ENCODE data around the gene PIGBOS1.
"Not testable (repeated sequence)": the region's sequence is repeated elsewhere in the genome, so short reads cannot be mapped to it uniquely, and the experiment has no call there.

The PIGBOS1 gene

GRCh38 chr15:55319537-55320237 is 764 bp upstream of the PIGBOS1 start:
- peaks cover 75 to 81% of the 10 kb centered on the region in 2 experiments for H3K4me1 ChIP-seq (ENCODE audit: control insufficient read depth in 1 of 2, insufficient read depth in 1 of 2, low read depth in 1 of 2, low read length in 1 of 2)
- no peak for TF ChIP-seq CTCF (IDR thresholded peaks at IDR 0.05)
- H3K27ac ChIP-seq: peak overlapping the region; percentile 96
- H3K27me3 ChIP-seq: no peaks in the 10 kb centered on the region
- H3K4me3 ChIP-seq (ENCODE audit: low read depth in 1 of 2, low read length in 1 of 2): peak overlapping the region; percentile 77 to 98
- peaks cover 10% of the 10 kb centered on the region for H3K36me3 ChIP-seq
- H3K9me3 ChIP-seq: no peaks in the 10 kb centered on the region

DNA sequence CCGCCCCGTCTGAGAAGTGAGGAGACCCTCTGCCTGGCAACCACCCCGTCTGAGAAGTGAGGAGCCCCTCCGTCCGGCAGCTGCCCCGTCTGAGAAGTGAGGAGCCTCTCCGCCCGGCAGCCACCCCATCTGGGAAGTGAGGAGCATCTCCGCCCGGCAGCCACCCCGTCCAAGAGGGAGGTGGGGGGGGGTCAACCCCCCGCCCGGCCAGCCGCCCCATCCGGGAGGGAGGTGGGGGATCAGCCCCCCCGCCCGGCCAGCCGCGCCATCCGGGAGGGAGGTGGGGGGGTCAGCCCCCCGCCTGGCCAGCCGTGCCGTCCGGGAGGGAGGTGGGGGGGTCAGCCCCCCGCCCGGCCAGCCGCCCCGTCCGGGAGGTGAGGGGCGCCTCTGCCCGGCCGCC is 16.1 kb downstream of the PIGBOS1 start:
- not testable (repeated sequence) for H3K4me3 ChIP-seq (ENCODE audit: low read depth in 1 of 2, low read length in 1 of 2); H3K4me1 ChIP-seq (ENCODE audit: control insufficient read depth in 1 of 2, insufficient read depth in 1 of 2, low read depth in 1 of 2, low read length in 1 of 2); H3K27ac ChIP-seq; H3K9me3 ChIP-seq; H3K27me3 ChIP-seq
- H3K36me3 ChIP-seq: peaks cover 33% of the 10 kb centered on the region

DNA sequence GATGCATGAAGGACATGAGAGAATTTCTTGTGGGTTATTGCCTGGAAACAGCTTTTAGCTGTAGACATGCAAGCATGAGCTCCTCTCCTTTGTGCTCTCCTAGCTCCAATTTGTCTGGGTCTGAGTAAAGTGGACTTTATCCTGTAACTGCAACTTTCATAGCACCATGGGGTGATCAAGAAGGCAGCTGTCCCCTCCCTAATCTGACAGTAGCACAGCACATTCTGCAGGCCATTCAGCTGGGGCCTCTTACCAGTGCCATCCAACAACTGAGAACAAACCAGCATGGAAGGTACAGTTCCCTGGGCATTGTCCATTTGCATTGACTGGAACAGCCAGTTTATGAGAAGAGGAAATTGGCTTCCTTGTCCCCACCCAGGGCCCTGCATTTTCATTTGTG is 21.6 kb downstream of the PIGBOS1 start:
- H3K4me3 ChIP-seq (ENCODE audit: low read depth in 1 of 2, low read length in 1 of 2): no peak overlapping the region
- H3K9me3 ChIP-seq: no peaks in the 10 kb centered on the region
- no peaks in the 10 kb centered on the region for H3K36me3 ChIP-seq
- H3K27me3 ChIP-seq: no peaks in the 10 kb centered on the region
- no peak for TF ChIP-seq CTCF (IDR thresholded peaks at IDR 0.05)
- H3K27ac ChIP-seq: peak overlapping the region; percentile 46
- peaks cover 47 to 58% of the 10 kb centered on the region in 2 experiments for H3K4me1 ChIP-seq (ENCODE audit: control insufficient read depth in 1 of 2, insufficient read depth in 1 of 2, low read depth in 1 of 2, low read length in 1 of 2)

- Histone ChIP-seq H3K36me3 (peaks cover 9% of the 10 kb centered on the region), H3K27ac (peak overlapping the region; percentile 96), H3K4me1 (ENCODE audit: control insufficient read depth in 1 of 2, insufficient read depth in 1 of 2, low read depth in 1 of 2, low read length in 1 of 2) (peaks cover 81 to 87% of the 10 kb centered on the region in 2 experiments), H3K9me3 (no peaks in the 10 kb centered on the region), H3K4me3 (ENCODE audit: low read depth in 1 of 2, low read length in 1 of 2) (peak overlapping the region; percentile 78 to 83), H3K27me3 (no peaks in the 10 kb centered on the region)
- TF ChIP-seq CTCF (IDR thresholded peaks at IDR 0.05): peak; percentile 82
Observed at GRCh38 chr15:55290528-55291057, 28.3 kb downstream of the PIGBOS1 start.

DNA sequence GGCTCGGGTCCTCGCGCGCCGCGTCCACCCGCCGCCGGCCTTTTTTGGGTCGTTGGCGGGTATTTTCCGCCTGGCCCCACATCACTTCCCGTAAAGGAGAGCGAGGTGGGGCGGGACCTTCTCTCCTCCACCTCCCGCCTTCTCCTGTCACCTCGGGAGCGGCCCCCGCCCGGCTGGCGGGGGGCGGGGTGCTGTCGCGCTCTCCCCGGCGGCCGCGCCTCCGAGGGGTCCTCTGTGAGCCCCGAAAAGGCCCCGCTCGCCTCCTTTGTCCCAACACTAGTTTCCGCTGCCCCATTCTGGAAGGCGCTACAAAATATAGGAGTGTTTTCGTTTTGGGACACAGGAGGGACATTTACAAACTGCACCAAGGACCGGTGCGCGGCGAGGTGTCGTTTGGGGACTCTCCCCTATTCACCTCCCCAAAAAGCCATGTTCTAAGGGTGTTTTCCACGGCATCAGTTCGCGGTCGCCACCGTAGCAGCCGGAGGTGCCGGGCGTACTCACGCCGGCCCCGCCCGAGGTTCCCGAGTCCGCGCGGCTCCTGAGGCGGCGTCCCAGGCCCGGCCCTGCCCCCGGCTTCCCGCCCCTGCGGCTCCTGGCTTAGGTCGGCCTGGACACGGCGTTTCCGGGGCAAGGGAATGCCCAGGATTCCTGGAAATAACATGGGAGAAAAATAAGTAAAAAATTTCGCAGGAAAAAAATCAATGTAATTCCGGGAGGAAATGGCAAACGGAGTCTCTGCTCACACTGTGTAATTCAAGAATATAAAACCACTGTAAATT is 29.0 kb downstream of the PIGBOS1 start, which contains the start of gene RAB27A:
Gene RAB27A, minus strand, starts transcription at position 68 of the 782 bp plus-strand sequence. CDS start 54,879 bp downstream, outside the sequence.
- peak within 1 kb of the TSS; percentile 78 to 83 for H3K4me3 ChIP-seq (ENCODE audit: low read depth in 1 of 2, low read length in 1 of 2)
- peaks cover 9% of the 10 kb centered on the region for H3K36me3 ChIP-seq
- H3K9me3 ChIP-seq: no peaks in the 10 kb centered on the region
- H3K27me3 ChIP-seq: no peaks in the 10 kb centered on the region
- H3K4me1 ChIP-seq (ENCODE audit: control insufficient read depth in 1 of 2, insufficient read depth in 1 of 2, low read depth in 1 of 2, low read length in 1 of 2): peaks cover 81 to 87% of the 10 kb centered on the region in 2 experiments
- no peak for TF ChIP-seq CTCF (IDR thresholded peaks at IDR 0.05)
- H3K27ac ChIP-seq: peak within 1 kb of the TSS; percentile 96

Measured in neutrophil (primary cell).